Right hindlimb (tissue), 1 donor: ENCODE data around the gene TSPYL1.

ENCODE experiments used
- DNase-seq: peaks from one replicate; pipeline ENCODE4 v3.0.0-alpha.2; 2018

Gene TSPYL1

DNA sequence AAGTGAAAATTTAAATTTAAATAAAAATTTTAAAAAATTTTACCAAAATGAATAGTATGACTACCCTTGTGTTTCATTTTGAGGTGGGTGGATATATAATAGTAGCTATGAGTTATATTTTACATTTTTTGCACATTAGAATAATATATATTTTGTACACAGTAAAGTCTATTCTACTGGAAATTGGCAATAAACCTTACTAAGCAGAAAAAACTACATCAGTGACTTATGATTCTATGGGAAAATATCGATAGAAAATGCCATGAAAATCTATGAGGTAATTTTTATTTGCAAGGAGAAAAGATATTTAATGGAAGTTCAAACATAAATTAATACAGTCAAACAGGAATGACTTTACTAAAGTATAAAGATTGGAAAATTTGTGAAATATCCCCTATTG lies 23.0 kb downstream of the TSPYL1 start:
- no peak for DNase-seq

DNA sequence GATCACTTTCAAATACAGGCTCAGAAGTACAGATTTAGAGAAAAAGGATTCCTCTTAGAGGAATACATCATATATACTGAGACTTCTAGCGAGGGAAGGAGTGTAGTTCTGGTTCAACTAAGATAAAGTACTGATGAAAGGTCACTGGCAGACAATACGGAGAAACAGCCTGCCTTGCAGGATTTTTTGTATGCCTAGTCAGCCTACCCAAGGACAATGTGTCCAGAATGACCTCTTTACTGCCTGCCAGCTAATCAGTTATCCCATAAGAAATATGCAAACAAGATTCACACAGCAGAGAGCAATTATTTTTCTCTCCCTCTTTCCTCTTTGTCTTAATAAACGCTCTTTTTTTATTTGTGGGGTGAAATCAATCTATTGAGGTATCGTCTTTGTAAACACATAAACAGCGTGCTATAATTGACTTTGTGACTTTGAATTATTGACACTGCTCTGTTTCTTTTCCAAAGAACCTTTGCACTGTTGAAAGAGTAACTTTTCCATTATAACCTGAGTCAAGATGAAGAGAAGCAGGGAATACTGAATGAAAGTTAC lies 24.4 kb downstream of the TSPYL1 start:
- DNase-seq: no peak

DNA sequence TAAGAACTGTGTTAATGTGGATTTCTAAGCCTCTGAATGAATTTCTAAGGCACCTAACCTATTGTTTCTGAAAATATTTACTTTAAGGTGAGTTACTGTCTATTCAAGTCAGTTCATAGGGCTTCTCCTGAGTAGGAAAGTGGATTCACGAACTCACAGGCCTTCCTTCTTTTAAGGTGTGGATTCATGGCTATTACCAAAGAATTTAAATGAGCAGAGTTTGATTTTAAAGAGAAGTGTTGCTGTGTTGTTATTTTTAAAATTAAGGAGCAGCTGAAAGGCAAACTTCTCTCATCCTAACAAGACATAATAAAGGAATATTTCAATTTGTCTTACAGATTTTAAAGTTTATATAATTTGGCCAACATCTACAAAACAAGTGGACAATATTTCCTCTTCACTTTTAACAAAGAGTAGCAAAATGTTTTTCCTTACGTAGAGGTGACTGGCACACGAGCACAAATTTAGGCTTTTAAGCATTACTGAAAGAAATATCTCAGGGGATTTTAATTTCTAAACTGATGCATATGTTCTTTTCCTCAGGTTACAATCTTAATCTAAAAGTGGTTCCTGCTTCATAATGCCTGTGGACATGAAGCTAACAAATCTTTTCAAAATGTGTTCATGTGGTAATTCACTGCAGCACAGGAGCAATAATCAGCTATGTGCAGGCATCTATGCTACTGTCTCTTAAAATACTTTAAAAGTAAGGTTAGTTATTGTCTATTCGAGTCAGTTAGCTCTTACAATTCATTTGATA lies 25.3 kb downstream of the TSPYL1 start:
- DNase-seq: no peak

DNA sequence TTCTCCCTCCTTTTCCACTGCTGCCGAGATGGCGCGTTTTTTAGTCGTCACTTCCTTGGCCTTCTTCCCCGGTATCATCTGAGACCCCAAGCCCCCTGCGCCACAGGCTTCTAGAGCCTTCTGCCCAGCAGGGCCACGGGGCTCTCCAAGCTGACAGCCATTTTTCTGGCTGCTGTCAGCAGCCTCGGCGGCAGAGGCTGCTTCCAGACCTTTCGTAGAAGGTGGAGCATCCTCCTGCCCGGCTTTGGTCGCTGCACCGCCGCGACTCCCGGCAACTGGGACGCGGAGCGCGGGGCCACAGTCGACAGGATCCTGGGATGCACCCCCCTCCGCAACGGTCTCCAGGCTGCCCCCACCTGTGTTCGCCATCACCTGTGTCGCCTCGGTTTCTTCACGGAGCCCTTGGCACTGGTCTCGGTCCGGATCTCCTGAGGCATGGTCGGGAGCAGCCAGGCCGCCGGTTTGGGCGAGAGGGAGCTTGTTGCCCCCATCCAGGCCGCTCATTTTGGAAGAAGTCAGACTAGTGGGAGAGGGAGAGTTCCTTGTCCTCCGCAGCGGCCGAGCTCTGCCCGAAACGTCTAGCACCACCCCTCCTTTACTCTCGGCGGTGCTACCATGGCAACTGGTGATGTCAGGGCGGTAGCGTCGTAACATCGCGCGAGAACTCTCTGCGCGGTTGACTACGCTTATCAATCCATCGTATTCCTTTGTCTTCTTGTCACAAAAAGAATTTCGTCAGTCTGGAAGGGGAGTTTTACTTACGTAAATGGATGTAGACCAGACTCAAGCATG lies 26.0 kb downstream of the TSPYL1 start, which contains the start of gene TSPYL4:
TSPYL4 (minus strand) TSS at position 571 of the 792 bp plus-strand sequence; CDS start at position 504, 67 bp downstream.
- peak; percentile 97 for DNase-seq

DNA sequence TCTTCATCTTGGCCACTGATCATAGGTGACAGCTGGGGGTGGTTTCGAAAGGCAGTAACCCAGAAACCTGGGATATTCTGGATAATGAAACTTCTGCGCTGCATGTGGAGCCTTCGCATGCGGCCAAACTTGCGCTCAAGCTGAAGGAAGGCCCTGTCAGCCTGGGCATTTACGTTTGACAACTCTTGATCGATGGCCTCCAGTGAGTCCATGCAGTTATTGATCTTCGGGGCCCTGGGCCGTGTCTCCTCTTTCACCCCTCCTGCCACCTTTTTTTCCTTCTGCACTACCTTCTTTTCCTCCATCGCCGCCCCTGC lies 26.6 kb downstream of the TSPYL1 start:
- DNase-seq: no peak

DNA sequence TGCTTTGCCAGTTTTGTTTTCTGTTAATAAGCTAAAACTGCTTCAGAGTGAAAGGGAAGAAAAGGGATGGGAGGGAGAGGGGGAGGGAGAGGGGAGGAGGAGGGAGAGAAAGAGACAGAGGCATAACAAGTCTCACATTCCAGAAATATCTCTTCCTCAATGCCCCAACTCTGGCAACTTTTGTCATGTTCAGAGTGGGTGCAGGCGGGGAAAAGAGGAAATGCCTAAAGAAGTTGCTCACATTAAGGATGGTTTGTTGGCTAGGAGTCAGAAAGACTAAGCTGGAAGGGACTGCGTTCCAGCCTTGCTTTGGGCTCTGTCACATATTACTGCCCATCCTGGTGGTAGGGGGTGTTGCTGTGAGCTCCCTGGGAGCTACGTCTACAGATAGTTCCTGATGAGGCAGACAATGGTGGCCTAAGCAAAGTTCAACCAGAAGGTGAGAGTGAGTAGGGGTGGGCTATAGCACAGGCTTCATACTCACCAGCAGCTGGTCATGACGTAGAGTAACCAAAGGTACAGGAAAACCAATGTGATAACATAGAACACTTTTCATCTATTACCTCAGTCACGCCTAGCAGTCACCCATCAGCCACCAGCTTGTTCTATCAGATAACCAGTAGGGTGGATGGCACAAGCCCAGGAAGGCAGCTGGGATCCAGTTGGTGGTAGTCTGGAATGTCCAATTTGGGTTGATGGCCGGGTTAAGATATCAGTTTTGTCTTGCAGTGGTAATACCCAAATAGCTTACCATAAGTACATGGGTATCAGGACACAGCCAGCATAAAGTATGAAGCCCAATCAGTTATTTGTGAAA lies 28.0 kb downstream of the TSPYL1 start:
- no peak for DNase-seq

DNA sequence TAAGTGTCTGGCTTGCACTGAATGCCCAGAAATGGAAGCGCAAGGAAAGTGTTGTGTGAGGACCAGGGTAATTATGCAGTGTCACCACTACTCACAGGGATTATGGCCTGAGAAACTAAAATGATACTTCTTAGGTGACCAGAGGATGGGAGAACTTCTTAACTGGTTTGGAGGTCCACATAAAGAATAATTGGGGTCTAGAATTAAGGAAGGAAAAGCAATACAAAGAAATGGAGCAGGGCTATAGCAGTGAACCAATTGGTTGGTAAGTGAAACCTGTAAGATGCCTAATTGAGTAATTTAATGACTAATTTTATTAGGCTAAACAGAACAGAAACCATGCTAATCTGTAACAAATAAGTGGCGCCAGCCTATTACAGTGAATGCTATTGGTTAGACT lies 31.2 kb downstream of the TSPYL1 start:
- DNase-seq: no peak

DNA sequence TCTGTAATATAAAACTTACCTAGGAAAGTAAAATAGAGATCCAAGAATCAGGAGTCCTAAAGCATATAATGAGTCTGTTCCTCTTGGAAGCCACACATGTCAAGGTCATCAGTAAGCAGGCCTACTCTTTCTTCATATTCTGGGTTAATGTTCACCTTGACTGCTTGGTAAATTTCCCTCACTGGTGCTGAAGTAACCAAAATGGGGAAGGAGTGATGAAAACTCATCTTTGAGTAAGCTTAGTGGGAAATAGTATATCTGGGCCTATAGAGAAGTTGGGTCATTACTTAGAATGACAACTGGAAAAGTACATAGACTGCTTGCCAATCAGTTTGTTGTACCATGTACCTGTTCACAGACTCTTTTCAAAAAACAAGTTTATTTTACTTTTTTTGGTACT lies 32.4 kb downstream of the TSPYL1 start:
- DNase-seq: no peak

DNA sequence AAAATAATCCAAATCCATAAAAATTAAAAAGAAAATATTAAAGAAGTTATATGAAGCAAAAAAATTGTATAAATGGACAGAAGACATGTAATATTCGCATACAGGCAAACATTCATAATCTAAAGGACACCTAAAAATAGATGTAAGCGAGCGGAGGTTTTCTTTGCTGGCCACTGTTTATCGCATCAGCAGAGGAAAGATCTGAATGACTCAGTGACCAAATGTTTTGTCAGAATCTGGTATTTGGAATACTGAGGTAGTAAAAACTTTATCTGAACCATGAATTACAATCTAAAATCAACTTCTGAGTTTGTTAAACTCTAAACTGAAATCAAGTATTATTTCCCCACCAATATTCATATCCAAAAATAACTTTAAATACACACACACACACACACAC lies 33.6 kb downstream of the TSPYL1 start:
- DNase-seq: no peak

DNA sequence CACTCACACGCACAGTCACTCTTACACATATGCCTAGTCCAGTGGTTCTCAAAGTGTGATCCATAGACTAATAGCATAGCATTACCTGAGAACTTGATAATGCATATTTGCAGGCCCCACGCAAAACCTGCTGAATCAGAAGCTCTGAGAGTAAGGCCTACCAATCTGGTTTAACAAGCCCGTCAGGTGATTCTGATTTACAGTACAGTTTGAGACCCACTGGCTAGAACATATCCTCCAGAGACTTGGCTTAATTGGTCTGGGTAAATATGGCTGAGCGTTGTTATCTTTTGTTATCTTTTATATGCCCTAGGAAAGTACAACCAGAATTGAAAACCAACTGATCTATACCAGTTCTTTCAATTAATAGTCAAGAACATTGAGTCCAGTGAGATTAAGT lies 35.4 kb downstream of the TSPYL1 start:
- DNase-seq: no peak

DNA sequence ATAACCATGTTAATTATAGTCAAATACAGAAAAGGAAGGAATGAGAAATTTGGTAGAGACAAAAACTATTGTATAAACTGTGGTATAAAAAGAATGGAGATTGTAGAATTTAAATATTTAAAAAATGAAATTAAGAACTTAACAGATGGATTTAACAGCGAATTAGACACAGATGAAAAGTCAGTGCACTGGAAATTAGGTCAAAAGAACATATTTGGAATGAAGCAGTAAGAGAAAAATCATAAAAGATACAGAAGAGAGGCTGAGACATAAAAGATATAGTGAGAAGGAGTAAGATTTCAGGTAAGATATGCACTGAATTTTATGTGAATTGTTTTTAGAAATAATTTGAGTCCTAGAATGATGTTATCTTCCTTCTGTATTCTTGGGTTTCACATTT lies 39.9 kb downstream of the TSPYL1 start:
- DNase-seq: no peak

DNA sequence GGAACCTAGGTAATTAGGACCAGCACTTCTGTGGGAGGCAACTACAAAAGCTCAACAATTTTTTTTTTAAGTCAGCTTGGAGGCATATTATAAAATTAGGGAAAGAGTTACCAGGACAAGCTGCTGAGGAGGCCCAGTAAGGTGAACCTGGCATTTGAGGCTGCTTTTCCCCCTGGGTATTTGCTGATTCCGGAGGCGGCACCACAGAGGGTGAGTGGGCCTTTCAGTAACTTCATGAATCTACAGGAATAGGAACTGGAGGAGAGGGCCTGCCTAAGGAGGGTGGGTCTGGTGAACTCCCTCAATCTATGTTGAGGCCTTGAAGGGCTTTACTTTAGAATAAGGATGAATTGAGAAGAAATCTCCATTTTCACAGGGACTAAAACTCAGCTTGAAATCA lies 40.5 kb downstream of the TSPYL1 start:
- DNase-seq: no peak

DNA sequence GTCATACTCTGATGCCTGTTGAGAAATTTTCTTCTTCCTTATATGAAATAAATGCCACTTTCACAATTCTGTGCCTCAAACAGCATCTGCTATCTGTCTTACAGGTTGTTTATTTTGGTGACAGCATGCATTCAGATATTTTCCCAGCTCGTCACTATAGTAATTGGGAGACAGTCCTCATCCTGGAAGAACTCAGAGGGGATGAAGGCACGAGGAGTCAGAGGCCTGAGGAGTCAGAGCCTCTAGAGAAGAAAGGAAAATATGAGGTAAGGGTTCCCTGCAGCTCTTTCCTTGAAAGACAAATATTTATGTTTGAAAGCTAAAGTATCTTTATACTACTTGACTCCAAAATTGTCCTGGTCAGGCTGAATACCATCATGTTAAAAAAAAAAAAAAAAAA lies 41.6 kb downstream of the TSPYL1 start:
- no peak for DNase-seq

DNA sequence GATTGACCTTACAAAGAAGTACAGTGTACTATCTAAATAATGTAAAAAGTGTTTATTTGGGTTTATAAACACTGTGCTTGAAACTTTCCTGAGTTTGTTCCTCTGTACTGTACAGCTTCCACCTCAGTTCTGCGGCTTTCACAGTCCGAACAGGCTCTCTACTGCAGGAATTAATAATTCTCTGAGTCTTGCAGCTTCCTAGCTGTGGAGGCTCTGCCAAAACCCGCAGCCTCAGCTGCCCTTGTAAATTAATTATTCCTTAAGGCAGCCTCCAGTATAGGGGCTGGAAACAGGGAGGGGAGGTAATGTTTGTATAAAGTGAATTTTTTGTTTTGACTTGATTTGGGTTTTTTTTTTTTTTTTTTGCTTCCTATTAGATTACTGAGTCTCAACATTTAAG lies 45.0 kb downstream of the TSPYL1 start:
- no peak for DNase-seq

DNA sequence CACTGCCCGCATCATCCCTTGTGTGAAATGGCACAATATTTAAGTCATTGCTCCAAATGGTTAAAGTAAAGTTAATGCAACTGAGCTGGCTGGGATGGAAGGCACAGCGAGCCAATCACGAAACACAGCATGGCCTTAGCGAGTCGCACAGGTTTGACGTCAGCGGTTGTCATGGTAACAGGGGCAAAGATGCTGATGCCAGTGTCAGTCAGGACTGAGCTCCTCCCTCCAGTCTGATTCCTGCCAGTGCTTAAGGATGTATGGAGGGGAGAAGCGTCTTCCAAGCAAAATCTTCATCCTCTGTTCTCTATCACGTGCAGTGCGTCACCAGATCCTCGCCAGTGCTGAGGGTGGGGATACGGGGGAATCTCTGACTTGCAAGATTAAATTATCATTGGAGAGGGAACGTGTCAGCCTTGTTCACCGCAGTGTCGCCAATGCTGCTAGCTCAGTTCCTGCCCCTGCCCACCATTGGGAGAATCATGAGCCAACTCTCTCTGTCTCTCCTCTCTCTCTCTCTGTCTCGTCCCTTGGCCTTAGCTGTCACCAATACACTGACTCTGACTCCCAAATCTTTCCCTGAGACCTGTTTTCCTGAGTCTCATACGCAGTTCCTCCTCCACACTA lies 50.3 kb downstream of the TSPYL1 start:
- peak; percentile 94 for DNase-seq
